Thymus (tissue), 11 donors: ENCODE results near the gene GATAD2B. TPM values are rescaled to one million over a fixed set of nuclear protein-coding genes. Genes with fewer than 3 reads are reported as not detected.

Source experiments
- DNase-seq, 9 donors: peaks; one replicate each; pipeline ENCODE4 v3.0.0-alpha.2; 2013; ENCODE audit warnings: low spot score in 9 of 9, low read depth in 6 of 9, missing footprints in 1 of 9
- H3K27ac ChIP-seq, 2 donors: one replicate each; pipeline ENCODE4 v1.5.1; 2013; ENCODE audit warnings: control low read depth in 1 of 2, low read depth in 1 of 2, low read length in 1 of 2, mild to moderate bottlenecking in 1 of 2, moderate library complexity in 1 of 2
- H3K27me3 ChIP-seq, 2 donors: one replicate each; pipeline ENCODE4 v1.5.1; 2013; ENCODE audit warnings: low read length in 1 of 2; ENCODE audit not compliant: control insufficient read depth in 2 of 2, insufficient read depth in 1 of 2
- H3K36me3 ChIP-seq, 2 donors: one replicate each; pipeline ENCODE4 v1.5.1; 2013; ENCODE audit warnings: low read length in 1 of 2, mild to moderate bottlenecking in 1 of 2, moderate library complexity in 1 of 2; ENCODE audit not compliant: control insufficient read depth in 2 of 2, insufficient read depth in 2 of 2
- H3K4me1 ChIP-seq, 2 donors: one replicate each; pipeline ENCODE4 v1.5.1; 2013; ENCODE audit warnings: low read length in 2 of 2; ENCODE audit not compliant: control insufficient read depth in 2 of 2, insufficient read depth in 2 of 2
- H3K4me3 ChIP-seq, 2 donors: one replicate each; pipeline ENCODE4 v1.5.1; 2013; ENCODE audit warnings: low read length in 2 of 2, control low read depth in 1 of 2, mild to moderate bottlenecking in 1 of 2
- H3K9me3 ChIP-seq, 2 donors: one replicate each; pipeline ENCODE4 v1.5.1; 2013; ENCODE audit warnings: low read length in 1 of 2, mild to moderate bottlenecking in 1 of 2; ENCODE audit not compliant: control insufficient read depth in 2 of 2, insufficient read depth in 1 of 2
- WGBS: extraction: QIAGEN DNeasy Blood & Tissue Kit; methylation state at CpG from one replicate; pipeline ENCODE4 v1.1.7; 2013; 5-methylcytosine and 5-hydroxymethylcytosine counted together
- polyA plus RNA-seq: library from polyadenylated mRNA; stranded (reverse); fragments of 200-250 nt; gene quantifications from one replicate; pipeline ENCODE4 v1.2.3, GENCODE V29; 2013
- total RNA-seq: library from RNA; stranded (reverse); fragments of 120-200 nt; gene quantifications from one replicate; pipeline ENCODE4 v1.2.4, GENCODE V29; 2013
- donor health status: healthy.

The GATAD2B gene
- total and polyA plus RNA-seq, 2 donors, result 6.6 to 11.9 TPM

- Histone ChIP-seq H3K27ac (no peak overlapping the region), H3K36me3 (peaks cover 61 to 79% of the 10 kb centered on the region in 2 donors), H3K9me3 (no peaks in the 10 kb centered on the region), H3K27me3 (no peaks in the 10 kb centered on the region), H3K4me1 (no peaks in the 10 kb centered on the region), H3K4me3 (no peak overlapping the region)
- DNase-seq, result no peak
- WGBS, result 98% methylated on average over 5 of the region's 5 CpGs
Measured at GRCh38 chr1:153764310-153764709, 158.5 kb downstream of the GATAD2B start.

- peaks cover 61 to 79% of the 10 kb centered on the region in 2 donors for H3K36me3 ChIP-seq
- DNase-seq, result no peak
- WGBS, result 96% methylated on average over 7 of the region's 7 CpGs
- no peaks in the 10 kb centered on the region for H3K9me3 ChIP-seq
- no peak overlapping the region for H3K27ac ChIP-seq
- H3K27me3 ChIP-seq, result no peaks in the 10 kb centered on the region
- H3K4me1 ChIP-seq, result no peaks in the 10 kb centered on the region
- H3K4me3 ChIP-seq, result no peak overlapping the region
Measured at GRCh38 chr1:153763365-153764225, 159.2 kb downstream of the GATAD2B start.

- Histone ChIP-seq H3K36me3 (peaks cover 59 to 71% of the 10 kb centered on the region in 2 donors), H3K9me3 (no peaks in the 10 kb centered on the region), H3K27me3 (no peaks in the 10 kb centered on the region), H3K27ac (no peak overlapping the region), H3K4me1 (no peaks in the 10 kb centered on the region), H3K4me3 (no peak overlapping the region)
- no peak for DNase-seq
- 97% methylated on average over 4 of the region's 4 CpGs for WGBS
Measured at GRCh38 chr1:153760440-153760839, 162.3 kb downstream of the GATAD2B start.

Other genes with a start within 250 kb of the GATAD2B start
- gene NPR1, start 244.3 kb downstream of the GATAD2B start, total RNA-seq, result 2.5 TPM
- gene NPR1, start 244.3 kb downstream of the GATAD2B start, polyA plus RNA-seq, result 10.1 TPM
- 18.2 TPM for gene INTS3, start 194.9 kb downstream of the GATAD2B start, total RNA-seq
- 59.9 TPM for gene INTS3, start 194.9 kb downstream of the GATAD2B start, polyA plus RNA-seq
- gene SLC27A3, start 147.6 kb downstream of the GATAD2B start, total RNA-seq, result 8.4 TPM
- gene SLC27A3, start 147.6 kb downstream of the GATAD2B start, polyA plus RNA-seq, result 48.5 TPM
- 9.6 TPM for gene DENND4B, start 23.7 kb upstream of the GATAD2B start, total RNA-seq
- 76.0 TPM for gene DENND4B, start 23.7 kb upstream of the GATAD2B start, polyA plus RNA-seq
- 9.8 TPM for gene CRTC2, start 35.6 kb upstream of the GATAD2B start, total RNA-seq
- 70.5 TPM for gene CRTC2, start 35.6 kb upstream of the GATAD2B start, polyA plus RNA-seq
- gene SLC39A1, start 40.6 kb upstream of the GATAD2B start, total RNA-seq, result 33.8 TPM
- 44.9 TPM for gene SLC39A1, start 40.6 kb upstream of the GATAD2B start, polyA plus RNA-seq
- 26.2 TPM for gene CREB3L4, start 44.9 kb upstream of the GATAD2B start, total RNA-seq
- 17.7 TPM for gene CREB3L4, start 44.9 kb upstream of the GATAD2B start, polyA plus RNA-seq
- gene JTB, start 54.7 kb upstream of the GATAD2B start, total RNA-seq, result 134 TPM
- gene JTB, start 54.7 kb upstream of the GATAD2B start, polyA plus RNA-seq, result 180 TPM
- 12.3 TPM for gene RAB13, start 63.4 kb upstream of the GATAD2B start, total RNA-seq
- gene RAB13, start 63.4 kb upstream of the GATAD2B start, polyA plus RNA-seq, result 98.2 TPM
- 10,992 TPM for gene RPS27, start 67.8 kb upstream of the GATAD2B start, total RNA-seq
- 16,610 TPM for gene RPS27, start 67.8 kb upstream of the GATAD2B start, polyA plus RNA-seq
- gene NUP210L, start 232.1 kb upstream of the GATAD2B start, total RNA-seq, result 0.14 TPM
- gene NUP210L, start 232.1 kb upstream of the GATAD2B start, polyA plus RNA-seq, result 0.05 TPM